ENCODE data around the gene ARL8B. TPM values are rescaled to one million over a fixed set of nuclear protein-coding genes. Genes with fewer than 3 reads are reported as not detected.

Gene ARL8B
- total and polyA plus RNA-seq, 2 of the 8 experiments (the other 6 are each of a cell fraction or from before 2014, with no cell fraction given), result 14.5 to 27.8 TPM

DNA sequence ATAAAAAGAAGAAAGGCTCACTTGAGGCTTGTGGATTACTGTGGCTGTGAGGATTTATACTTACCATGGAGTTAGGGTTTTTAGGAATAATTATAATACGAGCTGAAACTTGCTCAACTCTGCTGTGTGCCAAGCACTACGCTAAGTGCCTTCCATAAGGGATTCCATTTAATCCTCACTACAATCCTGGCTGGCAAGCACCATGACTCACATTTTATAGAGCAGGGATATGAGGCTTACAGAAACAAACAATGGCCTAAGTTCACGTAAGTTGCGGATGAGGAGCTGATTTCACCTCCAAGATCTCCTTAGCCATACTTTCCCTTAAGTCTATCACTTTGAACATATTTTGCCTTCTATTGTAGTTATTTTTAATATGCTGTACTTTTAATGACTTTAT, 43.9 kb upstream of the ARL8B start (continued):
- TF ChIP-seq, protein P1, sequence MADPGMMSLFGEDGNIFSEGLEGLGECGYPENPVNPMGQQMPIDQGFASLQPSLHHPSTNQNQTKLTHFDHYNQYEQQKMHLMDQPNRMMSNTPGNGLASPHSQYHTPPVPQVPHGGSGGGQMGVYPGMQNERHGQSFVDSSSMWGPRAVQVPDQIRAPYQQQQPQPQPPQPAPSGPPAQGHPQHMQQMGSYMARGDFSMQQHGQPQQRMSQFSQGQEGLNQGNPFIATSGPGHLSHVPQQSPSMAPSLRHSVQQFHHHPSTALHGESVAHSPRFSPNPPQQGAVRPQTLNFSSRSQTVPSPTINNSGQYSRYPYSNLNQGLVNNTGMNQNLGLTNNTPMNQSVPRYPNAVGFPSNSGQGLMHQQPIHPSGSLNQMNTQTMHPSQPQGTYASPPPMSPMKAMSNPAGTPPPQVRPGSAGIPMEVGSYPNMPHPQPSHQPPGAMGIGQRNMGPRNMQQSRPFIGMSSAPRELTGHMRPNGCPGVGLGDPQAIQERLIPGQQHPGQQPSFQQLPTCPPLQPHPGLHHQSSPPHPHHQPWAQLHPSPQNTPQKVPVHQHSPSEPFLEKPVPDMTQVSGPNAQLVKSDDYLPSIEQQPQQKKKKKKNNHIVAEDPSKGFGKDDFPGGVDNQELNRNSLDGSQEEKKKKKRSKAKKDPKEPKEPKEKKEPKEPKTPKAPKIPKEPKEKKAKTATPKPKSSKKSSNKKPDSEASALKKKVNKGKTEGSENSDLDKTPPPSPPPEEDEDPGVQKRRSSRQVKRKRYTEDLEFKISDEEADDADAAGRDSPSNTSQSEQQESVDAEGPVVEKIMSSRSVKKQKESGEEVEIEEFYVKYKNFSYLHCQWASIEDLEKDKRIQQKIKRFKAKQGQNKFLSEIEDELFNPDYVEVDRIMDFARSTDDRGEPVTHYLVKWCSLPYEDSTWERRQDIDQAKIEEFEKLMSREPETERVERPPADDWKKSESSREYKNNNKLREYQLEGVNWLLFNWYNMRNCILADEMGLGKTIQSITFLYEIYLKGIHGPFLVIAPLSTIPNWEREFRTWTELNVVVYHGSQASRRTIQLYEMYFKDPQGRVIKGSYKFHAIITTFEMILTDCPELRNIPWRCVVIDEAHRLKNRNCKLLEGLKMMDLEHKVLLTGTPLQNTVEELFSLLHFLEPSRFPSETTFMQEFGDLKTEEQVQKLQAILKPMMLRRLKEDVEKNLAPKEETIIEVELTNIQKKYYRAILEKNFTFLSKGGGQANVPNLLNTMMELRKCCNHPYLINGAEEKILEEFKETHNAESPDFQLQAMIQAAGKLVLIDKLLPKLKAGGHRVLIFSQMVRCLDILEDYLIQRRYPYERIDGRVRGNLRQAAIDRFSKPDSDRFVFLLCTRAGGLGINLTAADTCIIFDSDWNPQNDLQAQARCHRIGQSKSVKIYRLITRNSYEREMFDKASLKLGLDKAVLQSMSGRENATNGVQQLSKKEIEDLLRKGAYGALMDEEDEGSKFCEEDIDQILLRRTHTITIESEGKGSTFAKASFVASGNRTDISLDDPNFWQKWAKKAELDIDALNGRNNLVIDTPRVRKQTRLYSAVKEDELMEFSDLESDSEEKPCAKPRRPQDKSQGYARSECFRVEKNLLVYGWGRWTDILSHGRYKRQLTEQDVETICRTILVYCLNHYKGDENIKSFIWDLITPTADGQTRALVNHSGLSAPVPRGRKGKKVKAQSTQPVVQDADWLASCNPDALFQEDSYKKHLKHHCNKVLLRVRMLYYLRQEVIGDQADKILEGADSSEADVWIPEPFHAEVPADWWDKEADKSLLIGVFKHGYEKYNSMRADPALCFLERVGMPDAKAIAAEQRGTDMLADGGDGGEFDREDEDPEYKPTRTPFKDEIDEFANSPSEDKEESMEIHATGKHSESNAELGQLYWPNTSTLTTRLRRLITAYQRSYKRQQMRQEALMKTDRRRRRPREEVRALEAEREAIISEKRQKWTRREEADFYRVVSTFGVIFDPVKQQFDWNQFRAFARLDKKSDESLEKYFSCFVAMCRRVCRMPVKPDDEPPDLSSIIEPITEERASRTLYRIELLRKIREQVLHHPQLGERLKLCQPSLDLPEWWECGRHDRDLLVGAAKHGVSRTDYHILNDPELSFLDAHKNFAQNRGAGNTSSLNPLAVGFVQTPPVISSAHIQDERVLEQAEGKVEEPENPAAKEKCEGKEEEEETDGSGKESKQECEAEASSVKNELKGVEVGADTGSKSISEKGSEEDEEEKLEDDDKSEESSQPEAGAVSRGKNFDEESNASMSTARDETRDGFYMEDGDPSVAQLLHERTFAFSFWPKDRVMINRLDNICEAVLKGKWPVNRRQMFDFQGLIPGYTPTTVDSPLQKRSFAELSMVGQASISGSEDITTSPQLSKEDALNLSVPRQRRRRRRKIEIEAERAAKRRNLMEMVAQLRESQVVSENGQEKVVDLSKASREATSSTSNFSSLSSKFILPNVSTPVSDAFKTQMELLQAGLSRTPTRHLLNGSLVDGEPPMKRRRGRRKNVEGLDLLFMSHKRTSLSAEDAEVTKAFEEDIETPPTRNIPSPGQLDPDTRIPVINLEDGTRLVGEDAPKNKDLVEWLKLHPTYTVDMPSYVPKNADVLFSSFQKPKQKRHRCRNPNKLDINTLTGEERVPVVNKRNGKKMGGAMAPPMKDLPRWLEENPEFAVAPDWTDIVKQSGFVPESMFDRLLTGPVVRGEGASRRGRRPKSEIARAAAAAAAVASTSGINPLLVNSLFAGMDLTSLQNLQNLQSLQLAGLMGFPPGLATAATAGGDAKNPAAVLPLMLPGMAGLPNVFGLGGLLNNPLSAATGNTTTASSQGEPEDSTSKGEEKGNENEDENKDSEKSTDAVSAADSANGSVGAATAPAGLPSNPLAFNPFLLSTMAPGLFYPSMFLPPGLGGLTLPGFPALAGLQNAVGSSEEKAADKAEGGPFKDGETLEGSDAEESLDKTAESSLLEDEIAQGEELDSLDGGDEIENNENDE (IDR thresholded peaks at IDR 0.05; ENCODE audit: insufficient replicate concordance, low read length), result no peak
- TF ChIP-seq SP1 (IDR thresholded peaks at IDR 0.05; ENCODE audit: low read depth, low read length), result no peak
- TF ChIP-seq TBP (IDR thresholded peaks at IDR 0.05; ENCODE audit: low read depth, low read length), result no peak
- no peak for TF ChIP-seq EZH2 (IDR thresholded peaks at IDR 0.05; ENCODE audit: low read depth, low read length, severe bottlenecking)
- TF ChIP-seq EGR1 (IDR thresholded peaks at IDR 0.05; ENCODE audit: borderline replicate concordance, low read depth, low read length), result no peak
- no peak for TF ChIP-seq JUND (IDR thresholded peaks at IDR 0.05; ENCODE audit: low read length)
- TF ChIP-seq ATF3 (IDR thresholded peaks at IDR 0.05; ENCODE audit: insufficient read depth, low read depth, low read length), result no peak
- TF ChIP-seq RAD21 (IDR thresholded peaks at IDR 0.05 in 1 of 2, conservative IDR thresholded peaks at IDR 0.05 in 1 of 2; ENCODE audit: low read depth in 2 of 2, low read length in 2 of 2), result no peak
- TF ChIP-seq BCL11A (IDR thresholded peaks at IDR 0.05; ENCODE audit: low read depth in 2 of 2, low read length in 2 of 2), result no peak
- no peak for TF ChIP-seq JUN (IDR thresholded peaks at IDR 0.05; ENCODE audit: low read depth, low read length)

Measured in H1 (cell line).